DMS153 treated with DMSO at 0.1 percent for 48 hours (cell line): ENCODE measurements around the gene IRF3.

Experiments used
- DNase-seq: peaks from one replicate; lab custom pipeline; 2025; ENCODE audit not compliant: unreplicated experiment; lab: John Stamatoyannopoulos, UW

Gene IRF3

GRCh38 chr19:49665351-49666119, at the start of gene IRF3, which contains the start of gene BCL2L12:
TSS of gene IRF3 (minus strand) at chr19:49665857. CDS start at chr19:49664838, 1,019 bp downstream.
TSS of gene BCL2L12 (plus strand) at chr19:49665933. CDS start at chr19:49666693, 760 bp downstream.
- DNase-seq = peak; percentile 87

GRCh38 chr19:49713236-49713845, 47.7 kb upstream of the IRF3 start:
- no peak for DNase-seq

GRCh38 chr19:49712397-49712859, 46.8 kb upstream of the IRF3 start:
- no peak for DNase-seq

- no peak for DNase-seq
Observed at GRCh38 chr19:49710372-49710951, 44.8 kb upstream of the IRF3 start.

- DNase-seq = no peak
Observed at GRCh38 chr19:49705919-49706318, 40.3 kb upstream of the IRF3 start.

- no peak for DNase-seq
Observed at GRCh38 chr19:49704888-49705642, 39.4 kb upstream of the IRF3 start.

GRCh38 chr19:49701271-49701786, 35.7 kb upstream of the IRF3 start:
- DNase-seq = no peak

- no peak for DNase-seq
Observed at GRCh38 chr19:49700563-49700962, 34.9 kb upstream of the IRF3 start.

- DNase-seq = no peak
Observed at GRCh38 chr19:49699364-49699763, 33.7 kb upstream of the IRF3 start.

- no peak for DNase-seq
Observed at GRCh38 chr19:49696865-49697264, 31.2 kb upstream of the IRF3 start.

- no peak for DNase-seq
Observed at GRCh38 chr19:49696115-49696514, 30.5 kb upstream of the IRF3 start.

GRCh38 chr19:49692147-49692506, 26.5 kb upstream of the IRF3 start:
- no peak for DNase-seq

GRCh38 chr19:49691243-49692146, 25.8 kb upstream of the IRF3 start:
- DNase-seq = peak; percentile 42

GRCh38 chr19:49690656-49691242, 25.1 kb upstream of the IRF3 start, which contains the start of gene CPT1C:
TSS of gene CPT1C (plus strand) at chr19:49691116. CDS start at chr19:49692253, 1,137 bp downstream.
- peak; percentile 81 for DNase-seq

- peak; percentile 33 for DNase-seq
Observed at GRCh38 chr19:49690079-49690655, 24.5 kb upstream of the IRF3 start.

GRCh38 chr19:49689133-49690078, 23.7 kb upstream of the IRF3 start, which contains the start of gene ADM5:
TSS of gene ADM5 (plus strand) at chr19:49689594. CDS start at chr19:49689838, 244 bp downstream.
- no peak for DNase-seq

- DNase-seq = no peak
Observed at GRCh38 chr19:49688531-49689132, 23.0 kb upstream of the IRF3 start.
